WTC11 (cell line): ENCODE results near the gene SLC49A3.

Experiments
- AFF4 ChIP-seq: sonication (generic); formaldehyde crosslinking; IDR thresholded peaks from 2 replicates; pipeline ENCODE4 v1.8.1; 2023; ENCODE audit warnings: mild to moderate bottlenecking, missing genetic modification reagents, borderline replicate concordance
- ATF3 ChIP-seq: sonication (generic); formaldehyde crosslinking; conservative IDR thresholded peaks from 2 replicates; pipeline ENCODE4 v1.8.1; 2022; ENCODE audit warnings: mild to moderate bottlenecking, missing genetic modification reagents
- CREB1 ChIP-seq: sonication (generic); formaldehyde crosslinking; IDR thresholded peaks from 2 replicates; pipeline ENCODE4 v1.8.0; 2023; ENCODE audit warnings: mild to moderate bottlenecking, missing genetic modification reagents
- CTCF ChIP-seq: fragments of 200-600 bp; IDR thresholded peaks from 2 replicates; pipeline ENCODE4 v1.8.0; 2022; ENCODE audit warnings: antibody characterized with exemption
- KAT7 ChIP-seq: sonication (generic); formaldehyde crosslinking; IDR thresholded peaks from 2 replicates; pipeline ENCODE4 v1.8.1; 2023; ENCODE audit warnings: missing genetic modification reagents, mild to moderate bottlenecking, borderline replicate concordance
- MAX ChIP-seq: sonication (generic); formaldehyde crosslinking; IDR thresholded peaks from 2 replicates; pipeline ENCODE4 v1.8.0; 2022; ENCODE audit warnings: mild to moderate bottlenecking, missing genetic modification reagents
- NFYB ChIP-seq: sonication (generic); formaldehyde crosslinking; conservative IDR thresholded peaks from 2 replicates; pipeline ENCODE4 v1.8.0; 2022; ENCODE audit warnings: low read depth, missing genetic modification reagents

GRCh38 chr4:718460-718859 lies 29.5 kb upstream of the SLC49A3 start:
- no peak for TF ChIP-seq AFF4
- TF ChIP-seq MAX (CRISPR knock-in tag), result no peak
- no peak for TF ChIP-seq CREB1 (CRISPR knock-in tag)
- no peak for TF ChIP-seq CTCF
- TF ChIP-seq KAT7 (CRISPR knock-in tag), result no peak
- TF ChIP-seq ATF3 (CRISPR knock-in tag), result no peak
- TF ChIP-seq NFYB (CRISPR knock-in tag), result no peak
